GM18517 (cell line): ENCODE results near the gene GAS5.
"Not testable (repeated sequence)": the region's sequence is repeated elsewhere in the genome, so short reads cannot be mapped to it uniquely, and the experiment has no call there.

ENCODE experiments used
- ATAC-seq: cut with Tn5 transposase; IDR thresholded peaks from one replicate; pipeline ENCODE4 v1.9.1; 2021; ENCODE audit warnings: mild to moderate bottlenecking, moderate library complexity; ENCODE audit not compliant: unreplicated experiment

GAS5 gene

DNA sequence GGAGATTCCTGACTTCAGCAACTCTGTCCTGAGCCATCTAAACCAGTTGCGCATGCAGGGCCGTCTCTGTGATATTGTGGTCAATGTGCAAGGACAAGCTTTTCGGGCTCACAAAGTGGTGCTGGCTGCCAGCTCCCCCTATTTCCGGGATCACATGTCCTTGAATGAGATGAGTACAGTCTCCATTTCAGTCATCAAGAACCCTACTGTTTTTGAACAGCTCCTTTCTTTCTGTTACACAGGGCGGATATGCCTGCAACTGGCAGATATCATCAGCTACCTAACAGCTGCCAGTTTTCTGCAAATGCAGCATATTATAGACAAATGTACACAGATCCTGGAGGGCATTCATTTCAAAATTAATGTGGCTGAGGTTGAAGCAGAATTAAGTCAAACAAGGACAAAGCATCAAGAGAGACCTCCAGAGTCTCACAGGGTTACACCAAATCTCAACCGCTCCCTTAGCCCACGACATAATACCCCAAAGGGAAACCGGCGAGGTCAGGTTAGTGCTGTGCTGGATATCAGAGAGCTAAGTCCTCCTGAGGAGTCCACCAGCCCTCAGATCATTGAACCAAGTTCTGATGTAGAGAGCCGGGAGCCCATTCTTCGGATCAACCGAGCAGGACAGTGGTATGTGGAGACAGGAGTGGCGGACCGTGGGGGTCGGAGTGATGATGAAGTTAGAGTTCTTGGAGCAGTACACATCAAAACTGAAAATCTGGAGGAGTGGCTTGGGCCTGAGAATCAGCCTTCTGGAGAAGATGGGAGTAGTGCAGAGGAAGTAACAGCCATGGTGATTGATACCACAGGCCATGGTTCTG, 2.7 kb upstream of the GAS5 start:
- ATAC-seq, result no peak

DNA sequence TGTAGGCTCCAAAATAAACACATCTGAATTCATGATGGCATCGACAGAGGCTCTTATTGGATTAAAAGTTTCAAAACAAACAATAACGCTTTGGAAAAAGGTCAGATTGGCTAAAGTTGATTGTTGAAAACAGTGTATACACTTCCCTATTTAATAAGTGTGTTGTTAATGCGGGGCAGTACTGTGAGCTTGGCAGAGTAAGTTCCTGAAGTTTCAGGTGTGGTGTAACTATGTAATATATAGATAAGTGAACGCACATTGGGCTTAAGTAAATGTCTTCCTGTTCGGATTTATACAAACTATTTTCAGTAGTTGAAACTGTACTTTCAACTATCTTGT, 1.2 kb upstream of the GAS5 start:
- no peak for ATAC-seq

DNA sequence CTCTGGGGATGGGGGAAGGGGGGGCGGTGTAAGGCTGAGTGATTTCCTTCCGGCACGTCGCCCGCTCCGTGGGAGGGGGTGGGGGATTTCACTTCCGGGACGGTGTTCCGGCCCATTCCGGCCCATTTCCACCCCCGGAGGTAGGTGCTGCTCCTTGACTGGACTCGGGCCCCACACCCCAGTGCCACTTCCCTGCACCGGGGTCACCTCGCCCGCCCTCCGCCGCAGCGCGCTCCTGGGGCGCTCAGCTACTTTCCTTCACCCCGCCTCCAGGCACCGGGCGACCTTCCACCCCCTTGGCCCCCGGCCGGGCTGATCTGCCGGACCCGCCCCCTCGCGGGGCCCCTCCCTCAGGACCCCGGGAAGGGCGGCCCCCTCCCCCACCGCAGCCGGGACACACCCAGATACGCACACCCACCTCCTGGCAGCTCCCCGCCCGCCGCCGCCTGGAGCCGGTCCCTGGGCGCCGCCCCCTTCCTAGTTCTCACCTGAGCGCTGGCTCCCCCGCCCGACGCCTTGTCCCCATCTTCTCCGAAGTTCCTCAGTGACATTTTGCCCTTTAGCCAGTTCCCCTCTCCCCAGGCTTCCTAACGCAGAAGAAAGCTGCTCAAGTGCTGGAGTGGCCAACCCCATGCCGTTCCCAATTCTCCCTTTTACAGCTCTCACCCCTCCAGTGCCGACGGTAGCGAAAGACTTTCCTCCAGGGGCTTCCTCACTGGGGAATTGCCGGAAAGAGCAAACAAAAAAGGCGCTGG, 654 bp upstream of the GAS5 start, which contains the start of gene ZBTB37:
Gene ZBTB37, plus strand, starts transcription at position 115 of the 755 bp plus-strand sequence. CDS start 1,846 bp downstream, outside the sequence.
- ATAC-seq, result peak; percentile 49

DNA sequence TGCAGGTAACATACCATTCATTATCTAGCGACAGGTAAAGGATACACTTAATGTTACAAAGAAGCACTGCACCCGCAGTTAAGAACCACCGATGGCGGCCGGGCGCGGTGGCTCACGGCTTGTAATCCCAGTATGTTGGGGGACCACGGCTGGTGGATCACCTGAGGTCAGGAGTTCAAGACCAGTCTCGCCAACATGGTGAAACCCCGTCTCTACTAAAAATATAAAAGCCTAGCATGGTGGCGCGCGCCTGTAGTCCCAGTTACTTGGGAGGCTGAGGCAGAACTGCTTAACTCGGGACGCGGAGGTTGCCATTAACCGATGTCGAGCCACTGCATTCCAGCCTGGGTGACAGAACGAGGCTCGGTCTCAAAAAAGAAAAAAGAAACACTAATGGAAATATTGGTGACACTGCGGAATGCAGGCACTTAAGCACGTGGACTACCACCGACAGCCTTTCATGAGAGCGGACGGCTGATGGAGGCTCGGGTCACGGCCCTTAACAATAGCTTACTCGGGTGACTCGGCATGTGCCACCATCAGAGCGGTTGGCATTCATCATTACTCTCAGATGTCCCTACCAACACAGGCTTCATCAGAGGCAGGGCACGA, 542 bp downstream of the GAS5 start:
- ATAC-seq, result no peak

DNA sequence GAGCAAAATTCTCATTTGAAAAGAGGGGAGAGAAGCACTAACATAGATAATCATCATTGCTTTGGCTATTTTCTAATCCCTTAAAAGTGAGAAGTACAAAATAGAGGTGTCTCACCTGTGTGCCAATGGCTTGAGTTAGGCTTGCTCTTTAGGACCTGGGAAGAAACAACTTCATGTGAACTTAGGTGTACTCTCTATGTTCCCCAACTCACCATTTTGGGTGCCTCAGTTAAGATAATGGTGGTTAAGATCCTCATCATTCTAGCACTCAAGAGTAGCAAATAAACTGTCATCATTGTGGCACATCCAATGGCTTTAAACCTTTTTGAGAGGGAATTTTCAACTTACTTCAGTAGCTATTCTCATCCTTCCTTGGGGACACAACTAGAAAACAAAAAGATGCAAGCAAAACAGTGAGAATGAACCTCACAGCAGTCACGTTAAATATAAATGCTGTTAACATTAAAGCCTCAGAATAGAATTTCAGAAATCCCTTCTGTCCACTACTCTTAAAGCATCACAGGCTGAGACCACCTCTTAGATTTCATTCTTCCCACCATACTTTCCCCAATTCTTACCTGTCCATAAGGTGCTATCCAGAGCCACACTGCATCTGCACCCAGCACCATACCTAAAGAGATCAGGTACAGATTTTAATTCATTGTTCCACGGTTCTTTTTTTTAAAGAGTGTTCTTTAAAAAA, 1.2 kb downstream of the GAS5 start:
- no peak for ATAC-seq

DNA sequence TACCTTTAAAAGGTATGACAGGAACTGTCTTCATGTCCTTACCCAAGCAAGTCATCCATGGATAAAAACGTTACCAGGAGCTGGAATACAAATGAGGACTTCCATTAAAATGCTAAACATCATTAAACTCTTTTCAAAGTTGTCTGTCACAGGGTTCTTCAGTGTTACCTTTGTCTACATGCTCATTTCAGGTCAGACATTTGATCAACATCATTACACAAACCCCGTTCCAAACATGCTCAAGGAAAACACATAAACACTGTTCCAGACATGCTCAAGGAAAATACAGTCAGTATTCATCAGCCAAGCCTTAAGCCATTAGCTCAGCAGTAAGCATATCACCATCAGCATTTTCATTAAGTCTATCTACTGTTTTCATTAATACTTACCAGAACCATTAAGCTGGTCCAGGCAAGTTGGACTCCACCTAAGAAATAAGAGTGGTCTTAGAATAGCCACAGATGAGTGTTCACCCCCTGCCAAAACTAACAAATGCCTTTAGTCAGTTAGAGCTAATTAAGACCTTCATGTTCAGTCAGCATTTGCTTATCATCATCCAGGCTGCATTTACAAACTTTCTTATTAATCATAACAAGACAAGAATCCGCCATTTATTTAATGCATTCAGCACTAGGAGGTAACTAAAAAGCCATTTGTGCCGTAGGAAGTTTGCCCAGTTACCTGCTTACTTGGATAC, 2.2 kb downstream of the GAS5 start:
- ATAC-seq, result no peak

DNA sequence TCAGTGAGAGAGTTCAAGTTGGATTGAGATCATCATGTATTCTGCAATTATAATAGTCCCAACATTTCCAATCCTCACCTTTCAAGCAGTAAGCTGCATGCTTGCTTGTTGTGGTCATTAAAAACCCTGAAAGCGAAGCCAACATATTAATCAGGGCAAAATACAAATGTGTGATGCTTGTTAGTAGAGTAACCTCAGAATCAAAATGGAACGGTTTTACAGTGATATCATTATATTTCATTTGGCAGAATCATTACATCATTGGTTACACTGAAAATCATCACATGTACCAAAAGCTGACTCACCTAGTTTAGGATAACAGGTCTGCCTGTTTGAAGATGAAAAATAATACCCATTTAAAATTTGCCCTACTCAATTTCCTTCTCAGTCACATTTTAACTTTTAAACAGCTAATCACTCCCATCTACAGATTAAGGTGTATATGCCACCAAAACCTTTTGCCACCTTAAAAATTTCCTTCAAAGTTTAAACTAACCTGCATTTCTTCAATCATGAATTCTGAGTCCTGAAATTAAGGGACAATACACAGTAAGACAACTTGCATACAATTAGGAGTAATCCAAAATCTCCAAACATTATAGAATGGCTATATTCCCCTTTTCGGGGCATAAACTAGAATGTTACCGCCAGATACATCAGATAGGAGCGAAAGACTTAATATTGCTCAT, 3.5 kb downstream of the GAS5 start:
- no peak for ATAC-seq

DNA sequence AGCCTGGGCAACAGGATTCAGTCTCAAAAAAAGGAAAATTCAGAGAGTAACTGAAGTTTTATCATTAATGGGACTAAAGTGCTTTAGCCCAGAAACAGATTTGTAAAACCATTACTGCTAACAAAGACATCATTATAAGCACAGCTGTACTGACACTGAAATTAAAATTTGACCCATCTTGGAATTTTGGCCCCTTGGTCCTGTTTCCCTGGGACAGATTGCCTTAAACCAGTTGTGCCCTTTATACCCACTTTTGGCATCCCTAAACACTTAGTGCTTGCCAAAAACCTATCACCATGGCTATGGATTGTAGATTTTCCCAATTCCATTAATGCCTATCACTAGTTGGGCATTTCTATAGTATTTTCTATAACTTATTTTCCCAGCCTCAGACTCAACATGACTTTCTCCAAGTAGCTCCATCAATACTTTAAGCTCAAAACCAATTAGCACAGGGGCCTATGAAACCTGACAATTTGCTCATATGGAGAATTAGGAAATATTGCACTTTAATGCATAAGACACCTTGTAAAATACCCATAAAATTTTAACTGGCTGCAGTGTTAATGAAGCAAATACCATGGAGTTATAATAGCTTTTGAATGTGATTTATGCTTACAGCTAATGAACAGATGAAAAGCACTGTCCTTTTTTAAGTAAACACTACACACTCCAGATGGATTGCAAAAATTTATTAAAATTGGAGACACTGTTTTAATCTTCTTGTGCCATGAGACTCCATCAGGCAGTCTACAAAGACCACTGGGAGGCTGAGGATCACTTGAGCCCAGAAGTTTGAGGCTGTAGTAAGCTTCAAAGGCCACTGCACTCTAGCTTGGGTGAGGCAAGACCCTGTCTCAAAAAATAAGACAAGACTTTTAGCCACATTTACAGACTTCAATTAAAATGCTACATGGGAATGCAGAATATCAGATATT, 4.3 kb downstream of the GAS5 start:
- ATAC-seq, result no peak

DNA sequence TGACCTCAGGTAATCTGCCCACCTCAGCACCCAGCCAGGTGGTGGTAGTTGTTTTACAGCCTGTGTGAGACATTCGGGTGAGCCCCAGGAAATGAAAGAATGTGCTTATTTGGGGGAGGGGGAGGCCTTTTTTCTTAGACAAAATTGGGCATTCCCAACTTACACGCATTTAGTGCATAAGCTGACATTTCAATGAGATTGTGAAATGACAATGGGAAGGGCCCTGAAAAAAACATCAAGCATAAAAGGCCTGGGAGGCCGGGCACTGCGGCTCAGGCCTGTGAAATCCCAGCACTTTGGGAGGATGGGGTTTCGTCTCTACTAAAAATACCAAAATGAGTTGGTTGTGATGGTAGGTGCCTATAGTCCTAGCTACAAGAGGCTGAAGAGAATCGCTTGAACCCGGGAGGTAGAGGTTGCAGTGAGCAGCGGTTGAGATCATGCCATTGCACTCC, 5.0 kb downstream of the GAS5 start:
- no peak for ATAC-seq

DNA sequence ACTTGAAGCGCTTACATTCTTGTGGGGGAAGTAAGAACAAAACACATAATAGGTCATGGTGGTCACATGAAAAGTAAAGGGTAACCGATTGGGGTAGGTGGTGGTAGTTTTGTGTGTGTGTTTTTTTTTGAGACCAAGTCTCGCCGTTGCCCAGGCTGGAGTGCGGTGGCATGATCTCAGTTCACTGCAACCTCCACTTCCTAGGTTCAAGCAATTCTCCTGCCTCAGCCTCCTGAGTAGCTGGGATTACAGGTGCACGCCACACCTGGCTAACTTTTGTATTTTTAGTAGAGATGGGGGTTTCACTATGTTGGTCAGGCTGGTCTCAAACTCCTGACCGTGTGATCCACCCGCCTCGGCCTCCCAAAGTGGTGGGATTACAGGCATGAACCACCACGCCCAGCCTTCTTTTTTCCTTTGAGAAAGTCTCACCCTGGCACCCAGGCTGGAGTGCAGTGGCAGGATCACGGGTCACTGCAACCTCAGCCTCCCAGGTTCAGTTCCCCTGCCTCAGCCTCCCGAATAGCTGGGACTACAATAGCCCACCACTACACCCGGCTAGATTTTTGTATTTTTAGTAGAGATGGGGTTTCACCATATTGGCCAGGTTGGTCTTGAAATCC, 5.5 kb downstream of the GAS5 start:
- not testable (repeated sequence) for ATAC-seq

DNA sequence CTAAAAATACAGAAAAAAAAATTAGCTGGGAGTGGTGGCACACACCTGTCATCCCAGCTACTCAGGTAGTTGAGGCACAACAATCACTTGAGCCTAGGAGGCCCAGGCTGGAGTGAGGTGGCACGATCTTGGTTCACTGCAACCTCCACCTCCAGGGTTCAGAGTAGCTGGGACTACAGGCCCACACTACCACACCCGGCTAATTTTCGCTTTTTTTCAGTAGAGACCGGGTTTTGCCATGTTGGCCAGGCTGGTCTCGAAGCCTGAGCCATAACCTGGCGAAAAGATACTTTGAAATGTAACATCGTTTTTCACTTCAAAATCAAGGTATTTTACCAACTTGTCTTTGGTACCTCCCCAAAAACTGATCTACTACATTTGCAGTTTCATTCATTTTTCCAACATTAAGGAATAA, 6.1 kb downstream of the GAS5 start:
- no peak for ATAC-seq

DNA sequence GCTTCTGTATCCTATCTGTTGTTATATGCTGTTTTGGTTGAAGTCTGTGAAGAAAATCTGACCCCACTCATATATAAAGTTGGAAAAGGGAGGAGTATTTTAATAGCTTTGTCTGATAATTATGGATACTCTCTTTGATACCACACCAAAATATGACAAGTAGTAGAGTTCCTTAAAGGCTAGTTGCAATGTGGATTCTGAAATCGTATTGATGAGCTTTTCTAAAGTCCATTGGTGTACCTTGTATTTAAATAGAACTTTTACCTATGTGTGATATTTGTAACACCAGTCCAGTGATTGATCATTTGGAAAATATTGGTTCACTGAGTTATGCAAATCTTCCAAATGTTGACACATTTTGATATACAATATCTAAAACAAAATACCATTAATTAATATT, 7.7 kb downstream of the GAS5 start:
- no peak for ATAC-seq

DNA sequence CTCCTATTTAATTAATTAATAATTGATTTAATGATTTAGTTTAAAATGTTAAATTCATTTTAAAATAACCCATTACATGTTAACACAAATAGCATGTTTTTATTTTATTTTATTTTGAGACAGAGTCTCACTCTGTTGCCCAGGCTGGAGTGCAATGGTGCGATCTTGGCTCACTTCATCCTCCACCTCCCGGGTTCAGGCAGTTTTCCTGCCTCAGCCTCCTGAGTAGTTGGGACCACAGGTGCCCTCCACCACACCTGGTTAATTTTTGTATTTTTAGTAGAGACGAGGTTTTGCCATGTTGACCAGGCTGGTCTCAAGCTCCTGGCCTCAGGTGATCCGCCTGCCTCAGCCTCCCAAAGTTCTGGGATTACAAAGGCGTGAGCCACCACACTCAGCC, 8.2 kb downstream of the GAS5 start:
- ATAC-seq, result not testable (repeated sequence)

DNA sequence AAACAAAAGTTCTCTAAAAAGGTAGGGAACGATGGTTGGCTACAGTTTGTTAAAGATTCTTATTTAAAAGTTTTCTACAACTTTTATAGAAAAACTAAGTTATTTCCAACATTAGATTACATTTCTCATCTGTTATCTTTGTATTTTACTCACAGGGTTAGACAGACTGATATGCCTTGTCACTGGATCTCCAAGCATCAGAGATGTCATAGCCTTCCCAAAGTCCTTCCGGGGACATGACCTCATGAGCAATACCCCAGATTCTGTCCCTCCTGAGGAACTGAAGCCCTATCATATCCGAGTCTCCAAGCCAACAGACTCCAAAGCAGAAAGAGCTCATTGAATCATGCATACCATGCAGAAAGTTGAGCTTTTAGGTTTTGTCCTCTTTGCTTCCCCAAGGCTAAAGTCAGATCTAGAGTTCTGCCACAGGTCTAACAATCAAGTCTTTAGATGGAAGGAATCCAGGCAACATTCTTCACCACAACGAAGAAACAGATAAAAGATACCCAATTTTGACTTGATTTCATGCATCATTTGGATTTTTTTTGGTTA, 10.3 kb downstream of the GAS5 start:
- ATAC-seq, result no peak

DNA sequence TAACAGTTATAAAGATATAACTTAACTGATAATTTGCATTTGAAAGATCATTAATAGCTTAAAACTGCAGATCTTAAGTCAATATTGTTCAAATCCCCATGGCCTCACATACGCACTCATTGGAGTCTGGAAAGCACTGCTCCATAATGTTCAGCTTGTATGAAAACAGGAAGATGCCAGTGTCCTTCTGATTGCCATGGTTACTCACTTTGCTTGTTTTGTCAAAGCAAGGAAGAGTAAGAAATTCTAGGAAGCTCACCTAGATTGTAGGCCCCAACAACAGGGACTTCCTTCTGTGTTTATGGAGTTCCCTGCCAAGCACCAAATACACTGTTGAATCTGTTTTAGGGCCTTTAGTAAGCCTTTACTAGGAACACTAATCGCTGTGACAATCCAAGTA, 10.9 kb downstream of the GAS5 start:
- no peak for ATAC-seq

DNA sequence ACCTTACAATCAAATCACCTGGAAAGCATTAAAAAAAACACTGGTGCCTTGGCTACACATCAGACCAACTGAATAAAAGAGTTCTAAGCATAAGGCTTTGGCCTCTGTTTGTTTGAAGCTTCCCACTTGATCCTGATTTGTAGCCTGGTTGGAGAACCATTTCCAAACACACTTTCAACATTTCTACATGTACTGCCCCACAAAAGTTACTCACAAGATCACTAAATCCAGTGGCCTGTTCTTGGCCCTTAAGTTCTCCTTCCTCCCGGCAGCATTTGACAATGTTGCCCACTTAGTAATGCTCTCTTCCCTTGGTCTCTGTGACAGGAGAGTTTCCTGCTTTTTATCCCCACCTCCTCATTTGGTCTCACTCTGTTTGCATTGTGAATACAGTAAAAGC, 11.8 kb downstream of the GAS5 start:
- ATAC-seq, result no peak

DNA sequence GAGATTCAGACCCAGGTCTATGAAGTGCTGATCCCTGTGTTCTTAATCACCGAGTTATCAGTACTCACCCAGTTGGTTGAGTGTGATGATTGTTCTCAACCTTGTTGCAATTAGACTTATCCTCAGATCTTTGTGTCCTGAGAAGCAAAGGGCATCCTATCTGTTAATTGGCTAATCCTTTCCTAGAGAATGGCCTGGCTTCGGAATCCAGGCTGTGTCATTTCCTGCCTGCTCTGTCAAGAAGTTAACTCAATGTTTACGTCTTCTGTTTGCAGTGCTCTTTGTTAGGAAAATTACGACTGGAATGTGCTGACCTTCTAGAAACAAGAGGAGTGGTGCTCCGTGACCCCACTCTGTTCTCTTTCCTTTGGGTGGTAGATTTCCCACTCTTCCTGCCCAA, 14.7 kb downstream of the GAS5 start:
- no peak for ATAC-seq

DNA sequence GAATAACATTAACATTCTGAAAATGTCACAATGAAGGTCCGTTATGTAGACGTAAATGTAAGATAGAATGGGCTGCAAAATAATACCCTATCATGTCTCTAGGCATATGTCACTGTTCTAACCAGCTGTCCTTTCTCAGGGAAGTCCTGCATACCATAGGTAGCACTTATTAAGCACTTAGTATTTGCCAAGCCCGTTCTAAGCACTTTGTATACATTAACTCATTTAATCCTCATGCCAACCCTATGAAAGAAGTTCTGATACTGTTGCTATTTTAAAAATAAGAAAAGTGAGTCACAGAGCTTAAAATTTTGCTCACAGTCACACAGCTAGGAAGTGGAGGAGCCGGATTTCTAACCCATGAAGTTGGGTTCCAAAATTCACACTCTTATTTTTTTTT, 15.7 kb downstream of the GAS5 start:
- no peak for ATAC-seq
